ENCODE measurements around the gene QARS1. TPM values are rescaled to one million over a fixed set of nuclear protein-coding genes. Genes with fewer than 3 reads are reported as not detected.

Gene QARS1
- total and polyA plus RNA-seq, 10 of the 15 experiments (the other 5 are each of a cell fraction or from before 2014, with no cell fraction given): 168 to 476 (median 318) TPM

DNA sequence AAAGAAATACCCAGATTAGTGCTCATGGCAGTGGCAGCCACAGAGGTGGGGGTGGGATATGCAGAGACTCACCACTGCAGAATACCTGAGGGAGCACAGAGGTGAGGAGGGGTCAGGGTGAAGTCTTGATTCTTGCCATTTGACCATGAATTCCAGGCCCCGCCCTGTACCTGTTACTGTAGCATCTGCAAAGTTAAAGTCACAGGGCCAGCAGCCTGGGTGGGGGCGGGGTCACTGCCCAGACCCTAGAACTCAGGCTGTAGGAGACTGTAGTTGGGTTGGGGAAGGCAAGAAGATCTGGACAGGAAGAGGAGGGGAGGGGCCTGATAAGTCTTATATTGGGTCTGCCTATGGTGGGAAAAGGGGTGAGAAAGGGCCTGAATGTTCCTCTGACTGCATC lies 47.1 kb upstream of the QARS1 start:
- Histone ChIP-seq H4K20me1 (ENCODE audit: control insufficient read depth, insufficient read depth) (no peaks in the 10 kb centered on the region), H3K4me3 (no peak overlapping the region), H3K27ac (ENCODE audit: control insufficient read depth, insufficient read depth) (no peak overlapping the region), H3K9me3 (replicated peaks; ENCODE audit: control insufficient read depth, insufficient read depth, low read length) (no peaks in the 10 kb centered on the region), H3K4me2 (ENCODE audit: control insufficient read depth, insufficient read depth) (no peak overlapping the region), H3K27me3 (replicated peaks in 1 of 2; ENCODE audit: control insufficient read depth in 2 of 2, insufficient read depth in 2 of 2, low read length in 1 of 2) (no peaks in the 10 kb centered on the region), H3K9ac (ENCODE audit: control insufficient read depth, insufficient read depth, low read length) (no peak overlapping the region), H2AFZ (ENCODE audit: control insufficient read depth, low read depth, low read length) (no peak overlapping the region), H3K79me2 (ENCODE audit: control insufficient read depth, insufficient read depth, low read length) (no peaks in the 10 kb centered on the region), H3K36me3 (ENCODE audit: control insufficient read depth in 2 of 2, insufficient read depth in 2 of 2, low read length in 1 of 2) (no peaks in the 10 kb centered on the region), H3K4me1 (ENCODE audit: control insufficient read depth, insufficient read depth, low read length) (no peaks in the 10 kb centered on the region)
- RAD21 ChIA-PET (ENCODE audit: unreplicated experiment): no interaction called here
- 0% methylated on average over 2 of the region's 2 CpGs for WGBS (ENCODE audit: insufficient coverage, insufficient replicate concordance, low lambda C conversion rate, missing lambda C conversion rate)
- in situ Hi-C loops (cut with MboI): no loop called here
- DNase-seq (ENCODE audit: low read depth, low spot score) (no peak), FAIRE-seq (no peak), ATAC-seq (no peak)
- TF ChIP-seq MYC (IDR thresholded peaks at IDR 0.05; ENCODE audit: insufficient read depth, insufficient read length, insufficient replicate concordance, low read length, severe bottlenecking) (no peak), ZBED1 (IDR thresholded peaks at IDR 0.05; ENCODE audit: borderline replicate concordance) (no peak), RB1 (IDR thresholded peaks at IDR 0.05; ENCODE audit: borderline replicate concordance) (no peak), RFX5 (IDR thresholded peaks at IDR 0.05; ENCODE audit: low read depth, low read length) (no peak), CREB1 (IDR thresholded peaks at IDR 0.05; ENCODE audit: low read depth) (no peak), IRF4 (IDR thresholded peaks at IDR 0.05; ENCODE audit: low read depth, low read length) (no peak), E2F8 (IDR thresholded peaks at IDR 0.05; ENCODE audit: low read depth, partially characterized antibody) (no peak), ATF7 (IDR thresholded peaks at IDR 0.05; ENCODE audit: low read depth) (no peak), MEF2A (IDR thresholded peaks at IDR 0.05; ENCODE audit: insufficient read depth, low read depth, low read length) (no peak), EED (IDR thresholded peaks at IDR 0.05; ENCODE audit: low read depth) (no peak), HDAC6 (IDR thresholded peaks at IDR 0.05; ENCODE audit: unreplicated experiment) (no peak), ZNF622 (IDR thresholded peaks at IDR 0.05) (no peak)
- TF ChIP-seq, protein P1, sequence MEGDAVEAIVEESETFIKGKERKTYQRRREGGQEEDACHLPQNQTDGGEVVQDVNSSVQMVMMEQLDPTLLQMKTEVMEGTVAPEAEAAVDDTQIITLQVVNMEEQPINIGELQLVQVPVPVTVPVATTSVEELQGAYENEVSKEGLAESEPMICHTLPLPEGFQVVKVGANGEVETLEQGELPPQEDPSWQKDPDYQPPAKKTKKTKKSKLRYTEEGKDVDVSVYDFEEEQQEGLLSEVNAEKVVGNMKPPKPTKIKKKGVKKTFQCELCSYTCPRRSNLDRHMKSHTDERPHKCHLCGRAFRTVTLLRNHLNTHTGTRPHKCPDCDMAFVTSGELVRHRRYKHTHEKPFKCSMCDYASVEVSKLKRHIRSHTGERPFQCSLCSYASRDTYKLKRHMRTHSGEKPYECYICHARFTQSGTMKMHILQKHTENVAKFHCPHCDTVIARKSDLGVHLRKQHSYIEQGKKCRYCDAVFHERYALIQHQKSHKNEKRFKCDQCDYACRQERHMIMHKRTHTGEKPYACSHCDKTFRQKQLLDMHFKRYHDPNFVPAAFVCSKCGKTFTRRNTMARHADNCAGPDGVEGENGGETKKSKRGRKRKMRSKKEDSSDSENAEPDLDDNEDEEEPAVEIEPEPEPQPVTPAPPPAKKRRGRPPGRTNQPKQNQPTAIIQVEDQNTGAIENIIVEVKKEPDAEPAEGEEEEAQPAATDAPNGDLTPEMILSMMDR (IDR thresholded peaks at IDR 0.05 in 2 of 3, conservative IDR thresholded peaks at IDR 0.05 in 1 of 3; ENCODE audit: control insufficient read depth in 2 of 3, extremely low read depth in 1 of 3, insufficient read depth in 1 of 3, low read depth in 3 of 3, low read length in 3 of 3): no peak
- TF ChIP-seq, protein P2, sequence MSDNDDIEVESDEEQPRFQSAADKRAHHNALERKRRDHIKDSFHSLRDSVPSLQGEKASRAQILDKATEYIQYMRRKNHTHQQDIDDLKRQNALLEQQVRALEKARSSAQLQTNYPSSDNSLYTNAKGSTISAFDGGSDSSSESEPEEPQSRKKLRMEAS (IDR thresholded peaks at IDR 0.05; ENCODE audit: low read depth, low read length): no peak
- TF ChIP-seq, protein P3, sequence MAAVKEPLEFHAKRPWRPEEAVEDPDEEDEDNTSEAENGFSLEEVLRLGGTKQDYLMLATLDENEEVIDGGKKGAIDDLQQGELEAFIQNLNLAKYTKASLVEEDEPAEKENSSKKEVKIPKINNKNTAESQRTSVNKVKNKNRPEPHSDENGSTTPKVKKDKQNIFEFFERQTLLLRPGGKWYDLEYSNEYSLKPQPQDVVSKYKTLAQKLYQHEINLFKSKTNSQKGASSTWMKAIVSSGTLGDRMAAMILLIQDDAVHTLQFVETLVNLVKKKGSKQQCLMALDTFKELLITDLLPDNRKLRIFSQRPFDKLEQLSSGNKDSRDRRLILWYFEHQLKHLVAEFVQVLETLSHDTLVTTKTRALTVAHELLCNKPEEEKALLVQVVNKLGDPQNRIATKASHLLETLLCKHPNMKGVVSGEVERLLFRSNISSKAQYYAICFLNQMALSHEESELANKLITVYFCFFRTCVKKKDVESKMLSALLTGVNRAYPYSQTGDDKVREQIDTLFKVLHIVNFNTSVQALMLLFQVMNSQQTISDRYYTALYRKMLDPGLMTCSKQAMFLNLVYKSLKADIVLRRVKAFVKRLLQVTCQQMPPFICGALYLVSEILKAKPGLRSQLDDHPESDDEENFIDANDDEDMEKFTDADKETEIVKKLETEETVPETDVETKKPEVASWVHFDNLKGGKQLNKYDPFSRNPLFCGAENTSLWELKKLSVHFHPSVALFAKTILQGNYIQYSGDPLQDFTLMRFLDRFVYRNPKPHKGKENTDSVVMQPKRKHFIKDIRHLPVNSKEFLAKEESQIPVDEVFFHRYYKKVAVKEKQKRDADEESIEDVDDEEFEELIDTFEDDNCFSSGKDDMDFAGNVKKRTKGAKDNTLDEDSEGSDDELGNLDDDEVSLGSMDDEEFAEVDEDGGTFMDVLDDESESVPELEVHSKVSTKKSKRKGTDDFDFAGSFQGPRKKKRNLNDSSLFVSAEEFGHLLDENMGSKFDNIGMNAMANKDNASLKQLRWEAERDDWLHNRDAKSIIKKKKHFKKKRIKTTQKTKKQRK (IDR thresholded peaks at IDR 0.05; ENCODE audit: low read depth, low read length): no peak
- TF ChIP-seq, protein P4, sequence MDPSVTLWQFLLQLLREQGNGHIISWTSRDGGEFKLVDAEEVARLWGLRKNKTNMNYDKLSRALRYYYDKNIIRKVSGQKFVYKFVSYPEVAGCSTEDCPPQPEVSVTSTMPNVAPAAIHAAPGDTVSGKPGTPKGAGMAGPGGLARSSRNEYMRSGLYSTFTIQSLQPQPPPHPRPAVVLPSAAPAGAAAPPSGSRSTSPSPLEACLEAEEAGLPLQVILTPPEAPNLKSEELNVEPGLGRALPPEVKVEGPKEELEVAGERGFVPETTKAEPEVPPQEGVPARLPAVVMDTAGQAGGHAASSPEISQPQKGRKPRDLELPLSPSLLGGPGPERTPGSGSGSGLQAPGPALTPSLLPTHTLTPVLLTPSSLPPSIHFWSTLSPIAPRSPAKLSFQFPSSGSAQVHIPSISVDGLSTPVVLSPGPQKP (IDR thresholded peaks at IDR 0.05; ENCODE audit: low read depth, low read length): no peak
- SMC1A ChIA-PET (ENCODE audit: uncharacterized antibody, unreplicated experiment): no interaction called here
- CTCF ChIA-PET: no interaction called here
- intact Hi-C loops (cut with micrococcal nuclease; ENCODE audit: unreplicated experiment): no loop called here
- POLR2A ChIA-PET: interaction anchor here (0.6 to 0.7 kb wide), 2 partner anchors 83 to 253 kb away, joined by 4 read pairs; no protein-coding TSS in a partner anchor
- BruUV-seq (replicated peaks): no TSS peak
